Endothelial cell of umbilical vein (primary cell): ENCODE results near the gene ODF4. TPM values are rescaled to one million over a fixed set of nuclear protein-coding genes. Genes with fewer than 3 reads are reported as not detected.

Experiments
- BruUV-seq: library from RNA; stranded (reverse); fragments of 400-500 nt; replicated peaks from 2 replicates; lab custom pipeline; 2021; lab: Mats Ljungman, UMichigan
- CTCF ChIA-PET: fragments of 300-600, 350-600 bp; sonication (Branson Sonifier 250); formaldehyde crosslinking; loops from one replicate; lab custom pipeline; 2021; ENCODE audit warnings: antibody characterized with exemption, inconsistent platforms; lab: Charles Lee
- POLR2A ChIA-PET: fragments of 300-600, 350-600 bp; sonication (Branson Sonifier 250); formaldehyde crosslinking; loops from one replicate; lab custom pipeline; 2021; ENCODE audit warnings: antibody characterized with exemption, inconsistent platforms; lab: Charles Lee
- DNase-seq: peaks from one replicate; pipeline ENCODE4 v3.0.0-alpha.2; 2011; ENCODE audit warnings: low read depth, low spot score
- FAIRE-seq: peaks from 2 replicates; lab custom pipeline; 2011; peaks lifted over from hg19 to GRCh38; lab: Jason Lieb, UNC
- H2AFZ ChIP-seq: 2 replicates; pipeline ENCODE4 v1.6.0; 2012; ENCODE audit warnings: low read depth, low read length, control low read depth, inconsistent platforms
- H3K27ac ChIP-seq: 2 replicates; pipeline ENCODE4 v1.5.1; 2011; ENCODE audit warnings: low read depth, mild to moderate bottlenecking, control low read depth, low read length, moderate library complexity; ENCODE audit not compliant: insufficient read depth
- H3K27me3 ChIP-seq, 2 experiments: 2 replicates each; pipeline versions ENCODE4 v1.6.0 to v1.6.1; 2011; ENCODE audit warnings: low read length in 2 of 2, mixed read lengths in 1 of 2; ENCODE audit not compliant: control insufficient read depth in 2 of 2, insufficient read depth in 2 of 2
- H3K36me3 ChIP-seq, 2 experiments: 2 replicates in 1 of 2; 3 replicates in 1 of 2; pipeline ENCODE4 v1.5.1; 2011; ENCODE audit warnings: low read length in 2 of 2, mild to moderate bottlenecking in 1 of 2, moderate library complexity in 1 of 2; ENCODE audit not compliant: control insufficient read depth in 2 of 2, insufficient read depth in 2 of 2; ENCODE audit errors: extremely low read depth in 1 of 2
- H3K4me1 ChIP-seq: 3 replicates; pipeline ENCODE4 v1.5.1; 2011; ENCODE audit warnings: mild to moderate bottlenecking, low read length; ENCODE audit not compliant: control insufficient read depth, insufficient read depth; ENCODE audit errors: extremely low read depth
- H3K4me2 ChIP-seq: 2 replicates; pipeline ENCODE4 v1.6.1; 2011; ENCODE audit warnings: low read length, control low read depth, mixed read lengths; ENCODE audit not compliant: insufficient read depth
- H3K4me3 ChIP-seq, 3 experiments: fragments of 200-600 bp in 1 of 3; sonication (generic), shearing (Covaris generic) in 1 of 3; replicated peaks in 1 of 3; 2 replicates each; pipeline ENCODE4 v1.5.1; 2011 to 2016; ENCODE audit warnings: control low read depth in 3 of 3, low read length in 3 of 3, mild to moderate bottlenecking in 2 of 3, inconsistent platforms in 1 of 3, low read depth in 1 of 3, moderate library complexity in 1 of 3; ENCODE audit not compliant: insufficient read depth in 1 of 3
- H3K79me2 ChIP-seq: 2 replicates; pipeline ENCODE4 v1.6.0; 2012; ENCODE audit warnings: low read length, inconsistent platforms; ENCODE audit not compliant: control insufficient read depth, insufficient read depth
- H3K9ac ChIP-seq: replicated peaks from 2 replicates; pipeline ENCODE3; 2011; ENCODE audit warnings: low read length, control low read depth; ENCODE audit not compliant: insufficient read depth; ENCODE audit errors: extremely low read depth
- H3K9me1 ChIP-seq: replicated peaks from 3 replicates; pipeline ENCODE4 v1.6.0; 2011; ENCODE audit warnings: mild to moderate bottlenecking, low read length; ENCODE audit not compliant: control insufficient read depth, insufficient read depth; ENCODE audit errors: extremely low read depth
- H3K9me3 ChIP-seq: replicated peaks from 2 replicates; pipeline ENCODE4 v1.5.1; 2012; ENCODE audit warnings: low read length, inconsistent platforms; ENCODE audit not compliant: control insufficient read depth, insufficient read depth
- H4K20me1 ChIP-seq: replicated peaks from 2 replicates; pipeline ENCODE3; 2011; ENCODE audit warnings: mild to moderate bottlenecking, low read length; ENCODE audit not compliant: control insufficient read depth, insufficient read depth; ENCODE audit errors: extremely low read depth
- EZH2 ChIP-seq: IDR thresholded peaks from 2 replicates; pipeline ENCODE4 v1.6.1; 2012; ENCODE audit warnings: borderline replicate concordance, low read depth, mild to moderate bottlenecking, moderate library complexity, low read length, inconsistent platforms; ENCODE audit not compliant: severe bottlenecking
- GATA2 ChIP-seq: IDR thresholded peaks from 2 replicates; pipeline ENCODE4 v1.7.0; 2011; ENCODE audit warnings: low read depth, mild to moderate bottlenecking, moderate library complexity, mixed read lengths, low read length; ENCODE audit not compliant: insufficient read length, insufficient read depth
- JUN ChIP-seq: IDR thresholded peaks from 2 replicates; pipeline ENCODE4 v1.6.1; 2011; ENCODE audit warnings: borderline replicate concordance, low read depth; ENCODE audit not compliant: insufficient read length, insufficient read depth
- MYC ChIP-seq: IDR thresholded peaks from one replicate; pipeline ENCODE4 v1.6.1; 2011; ENCODE audit warnings: mild to moderate bottlenecking, low read depth, low read length
- POLR2A ChIP-seq: IDR thresholded peaks from 2 replicates; pipeline ENCODE4 v1.6.1; 2012; ENCODE audit warnings: low read depth, mild to moderate bottlenecking, control low read depth, low read length
- POLR2AphosphoS5 ChIP-seq: IDR thresholded peaks from 2 replicates; pipeline ENCODE4 v1.6.1; 2012; ENCODE audit warnings: low read depth, mild to moderate bottlenecking, control low read depth, low read length, moderate library complexity; ENCODE audit not compliant: insufficient read depth
- dilution Hi-C: fragments of 300-500 bp; cut with MboI; formaldehyde crosslinking; loops from one replicate; pipeline ENCODE4 v1.15.0; 2019; ENCODE audit warnings: low sequenced_read_pairs; ENCODE audit not compliant: extremely low pct_ligation_motif_present
- intact Hi-C: fragments of 100-400 bp; cut with micrococcal nuclease; formaldehyde crosslinking; loops from one replicate; pipeline ENCODE4 v1.10.0; 2022
- polyA plus RNA-seq, 4 experiments: library from polyadenylated mRNA; depleted of rRNA in 3 of 4; stranded (reverse) in 3 of 4; unstranded in 1 of 4; fragments of >200 nt; gene quantifications; 2 replicates each; pipeline versions ENCODE4 v1.2.1 to v1.2.3, GENCODE V29; 2011 to 2012; ENCODE audit warnings: missing spikeins in 1 of 4
- total RNA-seq: library from RNA; stranded (reverse); gene quantifications from 2 replicates; pipeline ENCODE4 v1.2.3, GENCODE V29; 2021
- TF ChIP-seq, protein P1 (sequence below), 2 donors: IDR thresholded peaks; 1 replicate in 1 of 2; 2 replicates in 1 of 2; pipeline ENCODE4 v1.5.1; 2011; ENCODE audit warnings: low read length in 2 of 2, mild to moderate bottlenecking in 2 of 2, moderate library complexity in 2 of 2, control low read depth in 1 of 2, inconsistent platforms in 1 of 2, low read depth in 1 of 2; ENCODE audit not compliant: insufficient read depth in 1 of 2; ENCODE audit errors: extremely low read depth in 1 of 2

Gene ODF4
- total and polyA plus RNA-seq, 2 donors (not counting 3 experiments of a cell fraction or from before 2014, with no cell fraction given): not detected

GRCh38 chr17:8324132-8324531 lies 15.5 kb upstream of the ODF4 start:
- Histone ChIP-seq H4K20me1 (no peaks in the 10 kb centered on the region), H3K4me2 (no peak overlapping the region), H3K4me1 (peaks cover 20% of the 10 kb centered on the region), H3K27ac (no peak overlapping the region), H3K36me3 (peaks cover 17 to 18% of the 10 kb centered on the region in 2 experiments), H2AFZ (no peak overlapping the region), H3K9ac (no peak overlapping the region), H3K9me1 (no peaks in the 10 kb centered on the region), H3K27me3 (no peaks in the 10 kb centered on the region), H3K4me3 (no peak overlapping the region), H3K9me3 (no peaks in the 10 kb centered on the region), H3K79me2 (no peaks in the 10 kb centered on the region)
- intact Hi-C loops (no loop called here), dilution Hi-C loops (no loop called here)
- TF ChIP-seq, protein P1, sequence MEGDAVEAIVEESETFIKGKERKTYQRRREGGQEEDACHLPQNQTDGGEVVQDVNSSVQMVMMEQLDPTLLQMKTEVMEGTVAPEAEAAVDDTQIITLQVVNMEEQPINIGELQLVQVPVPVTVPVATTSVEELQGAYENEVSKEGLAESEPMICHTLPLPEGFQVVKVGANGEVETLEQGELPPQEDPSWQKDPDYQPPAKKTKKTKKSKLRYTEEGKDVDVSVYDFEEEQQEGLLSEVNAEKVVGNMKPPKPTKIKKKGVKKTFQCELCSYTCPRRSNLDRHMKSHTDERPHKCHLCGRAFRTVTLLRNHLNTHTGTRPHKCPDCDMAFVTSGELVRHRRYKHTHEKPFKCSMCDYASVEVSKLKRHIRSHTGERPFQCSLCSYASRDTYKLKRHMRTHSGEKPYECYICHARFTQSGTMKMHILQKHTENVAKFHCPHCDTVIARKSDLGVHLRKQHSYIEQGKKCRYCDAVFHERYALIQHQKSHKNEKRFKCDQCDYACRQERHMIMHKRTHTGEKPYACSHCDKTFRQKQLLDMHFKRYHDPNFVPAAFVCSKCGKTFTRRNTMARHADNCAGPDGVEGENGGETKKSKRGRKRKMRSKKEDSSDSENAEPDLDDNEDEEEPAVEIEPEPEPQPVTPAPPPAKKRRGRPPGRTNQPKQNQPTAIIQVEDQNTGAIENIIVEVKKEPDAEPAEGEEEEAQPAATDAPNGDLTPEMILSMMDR (IDR thresholded peaks at IDR 0.05; ENCODE audit: extremely low read depth in 1 of 2, insufficient read depth in 1 of 2, low read depth in 1 of 2, low read length in 2 of 2): no peak
- no peak for TF ChIP-seq JUN
- TF ChIP-seq POLR2AphosphoS5: no peak
- no peak for TF ChIP-seq EZH2
- no peak for TF ChIP-seq GATA2
- no peak for TF ChIP-seq MYC
- TF ChIP-seq POLR2A: no peak
- ChIA-PET POLR2A (interaction anchor here (1.1 kb wide), 1 partner anchor 111 kb away, joined by 3 read pairs; the partner anchor contains the start of gene NDEL1), CTCF (interaction anchor here (3.8 kb wide), 1 partner anchor 52 kb away, joined by 39 read pairs; the partner anchor contains the start of gene KRABD2)
- FAIRE-seq: no peak
- DNase-seq: no peak
- no TSS peak for BruUV-seq
